SK-MEL-5 (cell line): ENCODE measurements around the gene ZFP37. TPM values are rescaled to one million over a fixed set of nuclear protein-coding genes. Genes with fewer than 3 reads are reported as not detected.
"Not testable (repeated sequence)": the region's sequence is repeated elsewhere in the genome, so short reads cannot be mapped to it uniquely, and the experiment has no call there.

Experiments
- DNase-seq: peaks from one replicate; pipeline ENCODE4 v3.0.0-alpha.2; 2016; ENCODE audit warnings: low read depth, low spot score
- in situ Hi-C: cut with HindIII; loops from 2 replicates; pipeline ENCODE4 v1.10.0; 2016; ENCODE audit warnings: low sequenced_read_pairs, high pct_unique_total_duplicates, low pct_unique_long_range_greater_than_20kb
- polyA plus RNA-seq, 2 experiments: library from polyadenylated mRNA; depleted of rRNA; stranded (reverse); fragments of >200 nt; gene quantifications; 2 replicates each; pipeline ENCODE4 v1.2.3, GENCODE V29; 2015
- total RNA-seq: library from RNA; depleted of rRNA; stranded (reverse); fragments of >200 nt; shearing (Covaris generic); gene quantifications from 2 replicates; pipeline ENCODE4 v1.2.3, GENCODE V29; 2014; rRNA removed

The ZFP37 gene
- total RNA-seq = 1.3 and 1.4 TPM in 2 replicates
- 1.1 and 1.5 TPM in 2 replicates for polyA plus RNA-seq (2015; cell fraction: cytosol; rRNA removed)
- 2.5 and 3.9 TPM in 2 replicates for polyA plus RNA-seq (2015; cell fraction: nucleus; rRNA removed)

DNA sequence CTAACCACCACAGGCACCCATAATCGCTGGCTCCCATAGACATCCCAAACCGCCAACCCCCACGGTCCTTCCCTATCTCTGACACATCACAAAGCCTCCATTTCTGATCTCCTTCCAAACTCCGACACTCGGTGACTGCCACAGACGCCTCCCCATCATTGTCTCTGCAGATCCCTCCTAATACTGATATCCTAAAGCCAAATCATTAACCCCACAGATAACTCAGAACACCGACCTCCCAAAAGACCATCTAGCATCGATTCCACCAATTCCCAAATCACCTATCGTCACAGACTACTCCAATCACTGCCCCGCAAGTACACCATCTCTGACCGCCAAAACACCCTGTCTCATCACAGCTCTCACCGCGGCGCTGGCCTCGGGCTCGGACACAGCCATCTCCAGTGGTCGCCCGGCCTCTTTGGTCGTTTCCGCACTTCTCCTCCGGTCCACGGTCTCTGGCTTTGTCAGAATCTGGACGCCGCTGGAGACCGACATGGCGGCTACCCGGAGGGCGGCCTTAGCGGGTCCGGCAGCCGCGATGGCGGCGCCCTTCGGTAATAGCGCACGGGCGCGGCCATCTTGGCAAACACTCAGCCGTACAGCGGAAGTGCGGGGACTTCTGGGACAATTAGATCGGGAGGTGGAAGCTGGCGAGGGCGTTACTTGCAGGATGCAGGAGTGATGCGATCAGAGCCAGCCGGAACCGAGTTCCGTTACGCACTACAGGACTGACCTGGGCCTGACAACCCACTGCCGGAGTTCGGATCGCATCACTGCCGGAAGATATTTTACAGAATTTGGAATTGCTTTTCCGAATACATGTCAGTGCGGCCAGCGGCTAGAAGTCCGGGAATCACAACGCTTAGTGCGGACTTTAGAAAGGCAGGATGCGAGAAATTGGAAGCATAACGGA is at the start of gene ZFP37:
TSS of gene ZFP37 (minus strand) at position 534 of the 916 bp plus-strand sequence. CDS start at position 498, 36 bp downstream.
- peak; percentile 94 for DNase-seq
- in situ Hi-C loops = no loop called here

- in situ Hi-C loops, DNase-seq: not testable (repeated sequence)
Observed at GRCh38 chr9:113105345-113105744, 48.8 kb upstream of the ZFP37 start.

DNA sequence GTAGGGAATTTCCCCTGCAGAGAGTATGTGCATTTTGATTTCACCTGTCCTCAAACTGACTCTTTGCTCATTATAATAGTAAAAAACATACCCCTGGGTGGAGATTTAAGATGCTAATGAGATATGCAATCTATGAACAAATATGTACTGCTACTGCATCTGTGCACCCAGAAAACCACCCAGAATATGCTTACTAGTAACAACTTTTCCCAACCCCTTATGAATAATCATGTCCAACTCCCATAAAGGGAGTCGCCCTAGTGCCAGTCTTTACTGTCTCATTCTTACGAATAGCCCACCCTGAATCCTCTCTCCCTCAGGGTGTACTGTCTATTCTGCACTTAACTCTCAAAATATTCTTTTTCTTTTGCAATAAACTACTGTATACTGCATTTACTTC is 39.0 kb upstream of the ZFP37 start:
- DNase-seq = no peak

GRCh38 chr9:113089924-113090323 is 33.4 kb upstream of the ZFP37 start:
- in situ Hi-C loops = not testable (repeated sequence)

More for the DNA sequence above, 39.0 kb upstream of the ZFP37 start:
- in situ Hi-C loops = no loop called here

DNA sequence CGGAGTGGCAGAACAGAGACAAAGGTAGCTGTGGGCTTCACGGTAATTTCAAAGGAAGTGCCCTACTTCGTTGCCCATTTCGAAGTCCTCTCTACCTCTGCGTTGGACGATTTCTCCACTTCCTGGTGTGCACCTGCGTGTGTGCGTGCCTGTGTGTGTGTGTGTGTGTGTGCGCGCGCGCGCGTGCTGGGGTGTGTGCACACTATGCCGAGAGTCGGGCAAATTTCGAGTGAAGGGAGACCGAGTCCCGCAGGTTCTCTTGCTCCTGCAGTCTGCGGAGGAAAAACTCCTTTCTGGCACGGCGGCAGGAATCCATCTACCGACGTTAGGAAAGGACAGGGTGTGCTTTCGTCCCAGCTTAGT is 32.6 kb upstream of the ZFP37 start:
- in situ Hi-C loops = not testable (repeated sequence)

More at GRCh38 chr9:113089924-113090323, 33.4 kb upstream of the ZFP37 start:
- DNase-seq = not testable (repeated sequence)

DNA sequence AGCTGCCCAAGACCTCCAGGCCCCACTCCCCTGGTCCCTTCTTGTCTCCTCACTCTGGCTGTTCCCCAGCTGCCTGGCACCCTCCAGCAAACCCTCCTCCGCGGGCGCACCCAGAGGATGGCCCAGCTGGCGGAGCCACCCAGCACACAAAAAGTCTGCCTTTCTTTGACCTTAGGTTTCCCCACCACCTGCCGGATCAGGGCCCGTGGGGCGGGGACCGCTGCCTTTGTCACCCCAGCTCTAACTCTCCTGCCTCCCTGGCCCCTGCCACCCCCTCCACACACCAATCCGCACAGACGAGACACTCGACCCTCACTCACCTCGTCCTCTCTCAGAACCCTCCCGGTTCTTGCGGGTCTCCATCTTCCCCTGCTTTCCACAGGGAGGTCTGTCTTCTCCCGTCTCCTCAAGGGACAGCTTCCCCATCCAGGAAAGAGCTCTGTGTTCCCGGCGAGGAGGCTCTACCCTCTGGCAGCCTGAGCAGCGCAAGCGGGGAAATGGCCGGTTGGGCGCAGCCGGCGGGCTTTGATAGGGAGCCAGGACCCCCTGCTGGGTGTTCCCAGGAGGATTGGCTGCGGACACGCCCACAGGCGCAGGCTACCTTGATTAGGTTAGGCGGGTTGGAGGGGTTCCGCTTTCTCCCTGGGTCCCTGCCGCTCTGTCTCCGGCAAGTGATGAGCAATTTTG is 32.1 kb upstream of the ZFP37 start:
- DNase-seq, in situ Hi-C loops: not testable (repeated sequence)

More for the DNA sequence above, 32.6 kb upstream of the ZFP37 start:
- DNase-seq = not testable (repeated sequence)

GRCh38 chr9:113062932-113063310 is 6.4 kb upstream of the ZFP37 start:
- in situ Hi-C loops, DNase-seq: not testable (repeated sequence)

- in situ Hi-C loops, DNase-seq: not testable (repeated sequence)
Observed at GRCh38 chr9:113062256-113062931, 5.9 kb upstream of the ZFP37 start.

GRCh38 chr9:113061072-113061850 is 4.7 kb upstream of the ZFP37 start:
- in situ Hi-C loops, DNase-seq: not testable (repeated sequence)

GRCh38 chr9:113059581-113060284 is 3.2 kb upstream of the ZFP37 start:
- in situ Hi-C loops, DNase-seq: not testable (repeated sequence)

DNA sequence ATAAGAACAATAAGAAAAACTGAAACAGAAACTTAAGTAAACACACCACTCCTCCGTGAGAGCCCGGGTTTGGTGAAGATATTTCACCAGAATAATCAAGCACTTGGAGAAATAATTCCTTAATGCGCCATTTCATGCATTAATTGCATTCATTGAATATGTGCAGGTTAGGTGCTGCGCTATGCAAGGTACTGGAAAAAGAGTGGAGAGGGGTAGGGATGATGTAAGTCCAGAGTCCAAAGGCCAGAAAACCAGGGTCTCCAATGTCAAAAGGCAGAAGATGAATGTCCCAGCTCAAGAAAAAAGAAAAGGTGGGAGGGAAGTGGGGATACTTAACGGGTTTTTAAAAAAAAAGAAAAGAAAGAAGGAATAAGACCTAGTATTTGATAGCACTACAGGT is 669 bp upstream of the ZFP37 start:
- no peak for DNase-seq
- in situ Hi-C loops = no loop called here

GRCh38 chr9:113042884-113043657 is 13.5 kb downstream of the ZFP37 start:
- in situ Hi-C loops = no loop called here
- no peak for DNase-seq

- no peak for DNase-seq
- in situ Hi-C loops = no loop called here
Observed at GRCh38 chr9:113026200-113026599, 30.3 kb downstream of the ZFP37 start.

GRCh38 chr9:113018247-113018646 is 38.3 kb downstream of the ZFP37 start:
- DNase-seq = no peak
- in situ Hi-C loops = no loop called here

GRCh38 chr9:113012492-113012891 is 44.0 kb downstream of the ZFP37 start:
- DNase-seq = no peak
- in situ Hi-C loops = no loop called here

GRCh38 chr9:113011911-113012381 is 44.6 kb downstream of the ZFP37 start, which contains the start of gene ZNF883:
ZNF883 (minus strand) TSS chr9:113012192.
- in situ Hi-C loops = no loop called here
- peak; percentile 38 for DNase-seq
